H1 (cell line): ENCODE measurements around the gene ARHGAP15. TPM values are rescaled to one million over a fixed set of nuclear protein-coding genes. Genes with fewer than 3 reads are reported as not detected.

ENCODE experiments used
- CTCF ChIA-PET: fragments of 300-600 bp; sonication (Branson Sonifier 250); formaldehyde crosslinking; loops from one replicate; lab custom pipeline; 2021; ENCODE audit not compliant: partially characterized antibody; lab: Charles Lee
- POLR2A ChIA-PET: fragments of 300-600 bp; sonication (Branson Sonifier 250); formaldehyde crosslinking; loops from one replicate; lab custom pipeline; 2021; ENCODE audit warnings: inconsistent platforms; ENCODE audit not compliant: partially characterized antibody; lab: Charles Lee
- DNase-seq, 2 experiments: peaks; one replicate each; pipeline versions ENCODE4 v3.0.0 to v3.0.0-alpha.2; 2010 to 2022; ENCODE audit warnings: low spot score in 2 of 2, low read depth in 1 of 2, mixed read lengths in 1 of 2
- FAIRE-seq: peaks from 2 replicates; lab custom pipeline; 2011; peaks lifted over from hg19 to GRCh38; lab: Jason Lieb, UNC
- H2AFZ ChIP-seq: 2 replicates; pipeline ENCODE4 v1.8.1; 2012; ENCODE audit warnings: low read length, inconsistent platforms
- H2AK5ac ChIP-seq: 2 replicates; pipeline ENCODE4 v1.6.1; 2013; ENCODE audit warnings: low read depth, low read length
- H2BK120ac ChIP-seq: replicated peaks from 2 replicates; pipeline ENCODE3; 2013; ENCODE audit warnings: low read depth, low read length, inconsistent platforms
- H2BK12ac ChIP-seq: 2 replicates; pipeline ENCODE4 v1.6.1; 2013; ENCODE audit warnings: low read depth, low read length
- H2BK15ac ChIP-seq: 2 replicates; pipeline ENCODE4 v1.6.1; 2013; ENCODE audit warnings: low read length
- H2BK20ac ChIP-seq: 2 replicates; pipeline ENCODE4 v1.6.1; 2013; ENCODE audit warnings: low read length
- H2BK5ac ChIP-seq: 2 replicates; pipeline ENCODE4 v1.6.1; 2013; ENCODE audit warnings: low read depth, low read length
- H3K14ac ChIP-seq: 2 replicates; pipeline ENCODE4 v1.6.1; 2013; ENCODE audit warnings: inconsistent platforms; ENCODE audit not compliant: insufficient read length
- H3K18ac ChIP-seq: 2 replicates; pipeline ENCODE4 v1.6.1; 2013; ENCODE audit warnings: low read length; ENCODE audit errors: extremely low read depth
- H3K23ac ChIP-seq: 2 replicates; pipeline ENCODE4 v1.6.1; 2013; ENCODE audit warnings: inconsistent platforms; ENCODE audit not compliant: insufficient read length
- H3K23me2 ChIP-seq: 2 replicates; pipeline ENCODE4 v1.6.1; 2013; ENCODE audit warnings: low read depth, low read length
- H3K27ac ChIP-seq: 2 replicates; pipeline ENCODE4 v1.6.1; 2011; ENCODE audit warnings: low read depth, low read length, inconsistent platforms
- H3K27me3 ChIP-seq, 4 experiments: replicated peaks in 1 of 4; 1 replicate in 1 of 4; 2 replicates in 3 of 4; pipeline versions ENCODE4 v1.6.1 to v1.8.1; 2011 to 2013; ENCODE audit warnings: low read length in 3 of 4, mild to moderate bottlenecking in 3 of 4, inconsistent platforms in 2 of 4, mixed read lengths in 2 of 4, moderate library complexity in 1 of 4; ENCODE audit not compliant: control insufficient read depth in 3 of 4, insufficient read depth in 3 of 4; ENCODE audit errors: extremely low read depth in 1 of 4
- H3K36me3 ChIP-seq, 4 experiments: 2 replicates each; pipeline versions ENCODE4 v1.6.1 to v1.8.1; 2011 to 2013; ENCODE audit warnings: mild to moderate bottlenecking in 4 of 4, low read length in 3 of 4, moderate library complexity in 2 of 4, control low read depth in 1 of 4, inconsistent platforms in 1 of 4; ENCODE audit not compliant: insufficient read depth in 4 of 4, control insufficient read depth in 2 of 4
- H3K4ac ChIP-seq: replicated peaks from 2 replicates; pipeline ENCODE3; 2013; ENCODE audit warnings: low read length, low read depth, mixed read lengths, inconsistent platforms; ENCODE audit not compliant: insufficient read length
- H3K4me1 ChIP-seq, 4 experiments: replicated peaks in 1 of 4; 1 replicate in 1 of 4; 2 replicates in 3 of 4; pipeline versions ENCODE4 v1.6.1 to v1.8.1; 2011 to 2013; ENCODE audit warnings: low read length in 3 of 4, inconsistent platforms in 2 of 4, mixed read lengths in 1 of 4; ENCODE audit not compliant: insufficient read depth in 4 of 4, control insufficient read depth in 3 of 4
- H3K4me2 ChIP-seq, 2 experiments: 2 replicates each; pipeline versions ENCODE4 v1.6.1 to v1.8.1; 2011 to 2013; ENCODE audit warnings: low read depth in 2 of 2, low read length in 2 of 2, control low read depth in 1 of 2, inconsistent platforms in 1 of 2, mild to moderate bottlenecking in 1 of 2; ENCODE audit not compliant: insufficient read depth in 1 of 2
- H3K4me3 ChIP-seq, 4 experiments: fragments of 200-600, 300-600 bp in 1 of 4; sonication (generic), shearing (Covaris generic), sonication (Bioruptor Twin) in 1 of 4; 2 replicates each; pipeline versions ENCODE4 v1.5.1 to v1.8.1; 2011 to 2016; ENCODE audit warnings: low read length in 4 of 4, low read depth in 3 of 4, control low read depth in 2 of 4, inconsistent platforms in 2 of 4, mild to moderate bottlenecking in 2 of 4, mixed read lengths in 1 of 4, moderate library complexity in 1 of 4; ENCODE audit not compliant: insufficient read depth in 2 of 4; ENCODE audit errors: extremely low read depth in 1 of 4
- H3K56ac ChIP-seq: replicated peaks from 2 replicates; pipeline ENCODE3; 2013; ENCODE audit warnings: low read depth, mild to moderate bottlenecking, mixed read lengths, low read length, inconsistent platforms; ENCODE audit not compliant: insufficient read length
- H3K79me1 ChIP-seq: 2 replicates; pipeline ENCODE4 v1.6.1; 2013; ENCODE audit warnings: low read depth, low read length, control low read depth
- H3K79me2 ChIP-seq, 2 experiments: 2 replicates each; pipeline versions ENCODE4 v1.6.1 to v1.8.1; 2012 to 2013; ENCODE audit warnings: low read length in 2 of 2, mild to moderate bottlenecking in 2 of 2, inconsistent platforms in 1 of 2; ENCODE audit not compliant: insufficient read depth in 2 of 2, control insufficient read depth in 1 of 2
- H3K9ac ChIP-seq, 4 experiments: replicated peaks in 1 of 4; 1 replicate in 1 of 4; 2 replicates in 3 of 4; pipeline versions ENCODE4 v1.6.1 to v1.8.1; 2011 to 2013; ENCODE audit warnings: low read depth in 3 of 4, low read length in 3 of 4, control low read depth in 2 of 4, mild to moderate bottlenecking in 2 of 4, moderate library complexity in 2 of 4, inconsistent platforms in 1 of 4; ENCODE audit errors: extremely low read depth in 1 of 4
- H3K9me3 ChIP-seq, 2 experiments: 2 replicates each; pipeline versions ENCODE4 v1.6.1 to v1.8.1; 2012 to 2013; ENCODE audit warnings: mild to moderate bottlenecking in 2 of 2, moderate library complexity in 2 of 2, control low read depth in 1 of 2, inconsistent platforms in 1 of 2, low read depth in 1 of 2, low read length in 1 of 2, mixed read lengths in 1 of 2; ENCODE audit not compliant: insufficient read depth in 2 of 2
- H4K20me1 ChIP-seq, 2 experiments: replicated peaks in 1 of 2; 2 replicates each; pipeline versions ENCODE3 to v1.8.1; 2011 to 2013; ENCODE audit warnings: inconsistent platforms in 2 of 2, low read length in 2 of 2, mild to moderate bottlenecking in 1 of 2; ENCODE audit not compliant: insufficient read depth in 2 of 2, control insufficient read depth in 1 of 2
- H4K5ac ChIP-seq: 2 replicates; pipeline ENCODE4 v1.6.1; 2013; ENCODE audit warnings: low read length, low read depth, mixed read lengths, inconsistent platforms; ENCODE audit not compliant: insufficient read length
- H4K8ac ChIP-seq: 2 replicates; pipeline ENCODE4 v1.8.0; 2013; ENCODE audit warnings: mild to moderate bottlenecking, moderate library complexity, low read length, inconsistent platforms; ENCODE audit not compliant: insufficient read depth; ENCODE audit errors: extremely low read depth
- H4K91ac ChIP-seq: replicated peaks from 2 replicates; pipeline ENCODE3; 2013; ENCODE audit warnings: low read length, mixed read lengths, inconsistent platforms; ENCODE audit not compliant: insufficient read length
- CEBPB ChIP-seq: IDR thresholded peaks from 2 replicates; pipeline ENCODE4 v1.6.1; 2012; ENCODE audit warnings: low read depth, low read length
- FOSL1 ChIP-seq: IDR thresholded peaks from 2 replicates; pipeline ENCODE4 v1.6.1; 2011; ENCODE audit warnings: mild to moderate bottlenecking, low read depth, low read length, moderate library complexity; ENCODE audit not compliant: insufficient read depth
- KDM5A ChIP-seq: fragments of 200-600 bp; IDR thresholded peaks from 2 replicates; pipeline ENCODE4 v1.7.1; 2012; ENCODE audit warnings: mild to moderate bottlenecking, low read length, inconsistent platforms, mixed read lengths
- POU5F1 ChIP-seq: IDR thresholded peaks from 2 replicates; pipeline ENCODE4 v1.6.1; 2011; ENCODE audit warnings: low read depth, mild to moderate bottlenecking, low read length, moderate library complexity
- SP1 ChIP-seq: IDR thresholded peaks from 2 replicates; pipeline ENCODE4 v1.6.1; 2011; ENCODE audit warnings: low read depth, low read length
- WGBS, 2 experiments: shearing (Covaris generic) in 1 of 2; methylation state at CpG; one replicate each; pipeline versions ENCODE4 v1.1.6 to v1.1.7; 2013 to 2015; ENCODE audit warnings: low lambda C conversion rate in 2 of 2, mixed read lengths in 2 of 2, inconsistent platforms in 1 of 2, low coverage in 1 of 2, missing lambda C conversion rate in 1 of 2; ENCODE audit not compliant: insufficient replicate concordance in 2 of 2, insufficient coverage in 1 of 2, insufficient read length in 1 of 2; ENCODE audit errors: extremely low coverage in 1 of 2, missing lambda C conversion rate in 1 of 2; 5-methylcytosine and 5-hydroxymethylcytosine counted together
- polyA plus RNA-seq, 7 experiments: library from polyadenylated mRNA; depleted of rRNA in 3 of 7; stranded (reverse) in 5 of 7; unstranded in 2 of 7; fragments of >200 nt in 5 of 7; fragments of 200-250 nt in 2 of 7; gene quantifications; 1 replicate in 5 of 7; 2 replicates in 1 of 7; 4 replicates in 1 of 7; pipeline versions ENCODE4 v1.2.1 to v1.2.3, GENCODE V29; 2011 to 2013; ENCODE audit warnings: missing spikeins in 2 of 7, mixed read lengths in 2 of 7
- total RNA-seq: library from RNA; stranded (reverse); fragmentation: NEBNext Ultra II Directional; extraction: Animal tissue kit (Norgen Biotek cat#: 25700); gene quantifications from 2 replicates; pipeline ENCODE4 v1.2.1, GENCODE V29; 2021

Gene ARHGAP15
- total and polyA plus RNA-seq, 2 of the 8 experiments (the other 6 are each of a cell fraction or from before 2014, with no cell fraction given), result not detected

DNA sequence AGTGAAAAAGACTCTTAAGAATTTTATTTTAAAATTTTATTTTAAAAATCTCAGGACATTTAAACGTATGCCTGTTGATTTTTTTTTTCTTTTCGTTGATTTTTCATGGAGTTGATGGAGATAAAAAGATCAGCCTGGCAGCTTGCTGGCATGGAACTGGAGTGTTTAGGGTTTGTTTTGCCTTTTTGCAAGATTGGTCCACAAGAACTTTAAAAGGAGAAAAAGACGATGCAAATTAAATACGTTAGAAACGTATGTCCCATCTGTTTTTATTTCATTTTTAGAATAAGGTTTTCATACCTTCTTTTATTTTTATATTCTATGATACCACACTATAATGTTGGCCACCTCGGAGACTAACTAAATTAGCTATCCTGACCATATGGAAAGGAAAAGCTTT lies 254.9 kb downstream of the ARHGAP15 start:
- H3K23ac ChIP-seq, result no peak overlapping the region
- H3K27ac ChIP-seq, result no peak overlapping the region
- no peak overlapping the region for H2BK120ac ChIP-seq
- H3K18ac ChIP-seq, result no peak overlapping the region
- H3K79me1 ChIP-seq, result no peaks in the 10 kb centered on the region
- H4K20me1 ChIP-seq, result peaks cover 0 to 2% of the 10 kb centered on the region in 2 experiments
- FAIRE-seq (no peak), DNase-seq (no peak)
- H3K27me3 ChIP-seq, result no peaks in the 10 kb centered on the region
- H3K4me3 ChIP-seq, result no peak overlapping the region
- no peaks in the 10 kb centered on the region for H3K36me3 ChIP-seq
- H4K91ac ChIP-seq, result no peak overlapping the region
- no peak overlapping the region for H2AK5ac ChIP-seq
- H3K4ac ChIP-seq, result no peak overlapping the region
- H2BK20ac ChIP-seq, result no peak overlapping the region
- no peaks in the 10 kb centered on the region for H3K4me1 ChIP-seq
- H3K56ac ChIP-seq, result no peak overlapping the region
- no peaks in the 10 kb centered on the region for H3K79me2 ChIP-seq
- no peak overlapping the region for H4K8ac ChIP-seq
- H3K23me2 ChIP-seq, result no peaks in the 10 kb centered on the region
- no peak overlapping the region for H2BK15ac ChIP-seq
- no peak overlapping the region for H2AFZ ChIP-seq
- H3K9ac ChIP-seq, result no peak overlapping the region
- no peak overlapping the region for H3K14ac ChIP-seq
- H4K5ac ChIP-seq, result no peak overlapping the region
- POLR2A ChIA-PET, result no interaction called here
- CTCF ChIA-PET, result no interaction called here
- WGBS, 2 experiments, result 87% methylated on average over 6 of the region's 6 CpGs; no CpG with 5 or more reads in 1 of the 2 experiments
- H3K9me3 ChIP-seq, result no peaks in the 10 kb centered on the region
- no peak overlapping the region for H3K4me2 ChIP-seq
- no peak overlapping the region for H2BK12ac ChIP-seq
- no peak overlapping the region for H2BK5ac ChIP-seq
- TF ChIP-seq SP1 (no peak), POU5F1 (no peak), KDM5A (no peak), CEBPB (no peak), FOSL1 (no peak)
